Nephron (organoid): Measurements from ENCODE around the gene SPATS1.

Source experiments
- H3K27ac Mint-ChIP-seq, 3 experiments: 2 replicates each; pipeline ENCODE4 v1.8.0; 2020; ENCODE audit warnings: mixed read lengths in 3 of 3, mild to moderate bottlenecking in 2 of 3, moderate library complexity in 1 of 3
- H3K27me3 Mint-ChIP-seq: 2 replicates; pipeline ENCODE4 v1.8.0; 2021; ENCODE audit warnings: low read depth, mild to moderate bottlenecking, moderate library complexity, mixed read lengths
- H3K36me3 Mint-ChIP-seq: 2 replicates; pipeline ENCODE4 v1.8.0; 2020; ENCODE audit warnings: low read depth, mixed read lengths
- H3K4me1 Mint-ChIP-seq: 2 replicates; pipeline ENCODE4 v1.8.0; 2020; ENCODE audit warnings: mixed read lengths
- H3K4me3 Mint-ChIP-seq, 3 experiments: 2 replicates each; pipeline ENCODE4 v1.8.0; 2020; ENCODE audit warnings: mild to moderate bottlenecking in 3 of 3, mixed read lengths in 3 of 3, moderate library complexity in 2 of 3
- H3K9me3 Mint-ChIP-seq: 2 replicates; pipeline ENCODE4 v1.8.0; 2020; ENCODE audit warnings: mixed read lengths
- TF ChIP-seq, protein P1 (sequence below), 3 experiments: fragments of 200-600 bp; sonication (generic); IDR thresholded peaks; one replicate each; pipeline ENCODE4 v1.5.0; 2021; ENCODE audit warnings: antibody characterized with exemption in 3 of 3; ENCODE audit not compliant: unreplicated experiment in 3 of 3

The SPATS1 gene

DNA sequence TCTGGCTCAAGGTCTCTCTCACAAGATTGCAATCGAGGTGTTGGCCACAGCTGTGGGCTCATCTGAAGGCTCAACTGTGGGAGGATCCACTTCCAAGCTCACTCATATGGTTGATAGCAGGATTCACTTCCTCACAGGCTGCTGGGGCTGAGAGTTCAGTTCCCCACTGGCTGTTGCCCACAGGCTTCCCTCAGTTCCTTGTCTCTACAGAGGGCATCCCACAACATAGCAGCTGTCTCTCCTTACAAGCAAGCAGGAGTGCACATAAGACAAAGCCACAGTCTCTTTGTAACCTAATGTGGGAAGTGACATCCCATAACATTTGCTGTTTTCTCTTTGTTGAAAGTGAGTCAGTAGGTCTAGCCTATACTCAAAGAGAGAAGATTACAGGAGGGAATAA is 14.0 kb downstream of the SPATS1 start:
- Mint-ChIP-seq H3K36me3 (no peaks in the 10 kb centered on the region), H3K27me3 (peaks cover 7% of the 10 kb centered on the region), H3K4me3 (no peak overlapping the region), H3K27ac (no peak overlapping the region), H3K9me3 (peaks cover 3% of the 10 kb centered on the region), H3K4me1 (no peaks in the 10 kb centered on the region)
- TF ChIP-seq, protein P1, sequence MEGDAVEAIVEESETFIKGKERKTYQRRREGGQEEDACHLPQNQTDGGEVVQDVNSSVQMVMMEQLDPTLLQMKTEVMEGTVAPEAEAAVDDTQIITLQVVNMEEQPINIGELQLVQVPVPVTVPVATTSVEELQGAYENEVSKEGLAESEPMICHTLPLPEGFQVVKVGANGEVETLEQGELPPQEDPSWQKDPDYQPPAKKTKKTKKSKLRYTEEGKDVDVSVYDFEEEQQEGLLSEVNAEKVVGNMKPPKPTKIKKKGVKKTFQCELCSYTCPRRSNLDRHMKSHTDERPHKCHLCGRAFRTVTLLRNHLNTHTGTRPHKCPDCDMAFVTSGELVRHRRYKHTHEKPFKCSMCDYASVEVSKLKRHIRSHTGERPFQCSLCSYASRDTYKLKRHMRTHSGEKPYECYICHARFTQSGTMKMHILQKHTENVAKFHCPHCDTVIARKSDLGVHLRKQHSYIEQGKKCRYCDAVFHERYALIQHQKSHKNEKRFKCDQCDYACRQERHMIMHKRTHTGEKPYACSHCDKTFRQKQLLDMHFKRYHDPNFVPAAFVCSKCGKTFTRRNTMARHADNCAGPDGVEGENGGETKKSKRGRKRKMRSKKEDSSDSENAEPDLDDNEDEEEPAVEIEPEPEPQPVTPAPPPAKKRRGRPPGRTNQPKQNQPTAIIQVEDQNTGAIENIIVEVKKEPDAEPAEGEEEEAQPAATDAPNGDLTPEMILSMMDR (IDR thresholded peaks at IDR 0.05; ENCODE audit: unreplicated experiment in 3 of 3): no peak

DNA sequence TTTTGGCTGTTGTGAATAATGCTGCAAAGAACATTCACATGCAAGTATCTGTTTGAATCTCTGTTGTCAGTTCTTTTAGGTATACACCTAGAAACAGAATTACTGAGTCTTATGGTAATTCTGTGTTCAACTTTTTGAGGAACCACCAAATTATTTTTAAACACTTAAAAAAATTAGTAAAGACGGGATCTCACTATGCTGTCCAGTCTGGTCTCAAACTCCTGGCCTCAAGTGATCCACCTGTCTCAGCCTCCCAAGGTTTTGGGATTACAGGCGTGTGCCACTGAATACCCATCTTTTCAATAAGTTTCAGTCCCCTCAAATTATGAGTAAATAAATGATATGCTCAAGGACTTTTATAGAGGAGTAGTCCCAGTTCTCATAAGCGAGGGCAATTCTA is 17.5 kb downstream of the SPATS1 start:
- Mint-ChIP-seq H3K4me3 (no peak overlapping the region), H3K36me3 (no peaks in the 10 kb centered on the region), H3K4me1 (no peaks in the 10 kb centered on the region), H3K27ac (no peak overlapping the region), H3K9me3 (peaks cover 3% of the 10 kb centered on the region), H3K27me3 (peaks cover 17% of the 10 kb centered on the region)
- TF ChIP-seq, protein P1 (IDR thresholded peaks at IDR 0.05; ENCODE audit: unreplicated experiment in 3 of 3): no peak

DNA sequence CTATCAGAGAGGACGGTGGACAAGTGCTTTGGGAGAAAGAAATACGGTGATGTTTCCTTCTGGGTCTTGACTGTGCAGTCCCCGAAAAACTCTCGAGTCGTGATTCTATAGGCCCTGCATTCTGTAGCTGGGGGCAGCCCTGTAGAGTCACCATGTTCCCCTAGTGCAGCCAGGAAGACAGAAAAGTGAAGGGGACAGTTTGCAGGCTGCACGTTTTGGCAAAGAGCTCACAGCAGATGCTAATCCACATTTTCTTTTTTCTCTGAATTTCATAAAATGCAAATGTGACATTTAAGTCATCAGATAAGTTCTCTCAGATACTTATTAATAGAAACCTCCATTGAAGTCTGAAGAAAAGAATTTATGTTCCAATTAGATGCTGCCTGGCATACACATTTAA is 19.5 kb downstream of the SPATS1 start:
- Mint-ChIP-seq H3K36me3 (no peaks in the 10 kb centered on the region), H3K4me3 (no peak overlapping the region), H3K27me3 (peaks cover 16% of the 10 kb centered on the region), H3K27ac (no peak overlapping the region), H3K9me3 (no peaks in the 10 kb centered on the region), H3K4me1 (no peaks in the 10 kb centered on the region)
- TF ChIP-seq, protein P1 (IDR thresholded peaks at IDR 0.05; ENCODE audit: unreplicated experiment in 3 of 3): no peak

DNA sequence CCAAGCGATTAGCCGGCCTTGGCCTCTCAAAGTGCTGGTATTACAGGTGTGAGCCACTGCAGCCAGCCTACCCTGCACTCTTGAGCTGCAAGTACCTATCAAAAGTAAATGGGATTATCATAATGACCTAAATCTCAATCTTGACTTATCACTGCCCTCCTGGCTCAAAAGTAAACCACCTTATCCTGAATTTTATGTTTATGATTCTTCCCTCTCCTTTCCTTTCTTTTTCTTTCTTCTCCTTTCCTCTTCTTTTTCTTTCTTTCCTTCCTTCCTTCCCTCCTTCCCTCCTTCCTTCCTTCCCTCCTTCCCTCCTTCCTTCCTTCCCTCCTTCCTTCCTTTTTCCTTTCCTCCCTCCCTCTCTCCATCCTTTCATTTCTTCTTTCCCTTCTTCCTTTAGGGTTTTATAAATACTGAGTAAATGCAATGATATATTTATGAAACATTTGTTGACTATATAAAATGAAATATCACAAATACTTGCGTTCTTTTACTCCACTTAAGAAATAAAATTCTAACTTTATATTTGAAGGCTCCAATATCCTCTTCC is 21.0 kb downstream of the SPATS1 start:
- TF ChIP-seq, protein P1 (IDR thresholded peaks at IDR 0.05; ENCODE audit: unreplicated experiment in 3 of 3): no peak
- Mint-ChIP-seq H3K4me3 (no peak overlapping the region), H3K4me1 (no peaks in the 10 kb centered on the region), H3K9me3 (no peaks in the 10 kb centered on the region), H3K27me3 (peaks cover 16% of the 10 kb centered on the region), H3K36me3 (no peaks in the 10 kb centered on the region), H3K27ac (no peak overlapping the region)

DNA sequence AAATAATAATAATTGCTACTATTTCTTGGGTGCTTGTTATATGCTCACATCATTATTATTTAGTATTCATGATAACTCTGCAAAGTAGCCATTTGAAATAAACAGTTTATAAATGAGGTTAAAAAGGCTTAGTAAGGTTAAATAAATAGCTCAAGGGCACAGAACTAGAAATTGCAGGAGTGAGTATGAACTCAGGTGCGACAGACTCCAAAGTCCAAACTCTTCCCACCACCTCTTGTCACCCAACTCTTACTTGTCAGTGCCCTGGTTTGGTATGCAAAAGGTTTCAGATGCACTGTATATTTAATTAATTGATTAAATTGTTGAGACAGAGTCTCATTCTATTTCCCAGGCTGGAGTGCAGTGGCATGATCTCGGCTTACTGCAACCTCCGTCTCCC is 24.3 kb downstream of the SPATS1 start:
- no peaks in the 10 kb centered on the region for H3K4me1 Mint-ChIP-seq
- TF ChIP-seq, protein P1 (IDR thresholded peaks at IDR 0.05; ENCODE audit: unreplicated experiment in 3 of 3): no peak

DNA sequence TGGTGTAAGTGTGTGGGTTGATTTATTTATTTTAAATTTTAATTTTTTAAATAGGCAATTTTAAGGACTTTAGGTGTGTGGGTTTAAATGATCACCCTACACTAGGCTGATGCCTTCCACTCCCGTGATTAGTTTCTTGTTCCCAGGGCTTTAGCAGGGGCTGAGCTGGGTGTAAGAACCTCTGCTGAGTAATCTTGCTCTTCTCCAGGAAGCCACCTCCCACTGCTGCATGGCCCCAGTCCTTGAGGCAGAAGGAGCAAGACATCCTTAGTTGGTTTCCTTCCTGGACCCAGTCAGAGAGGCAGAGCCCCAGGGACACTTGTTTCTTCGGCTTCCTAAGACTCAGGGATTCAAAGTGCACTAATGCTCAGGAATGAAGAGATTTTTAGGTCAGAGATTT is 25.2 kb downstream of the SPATS1 start:
- Mint-ChIP-seq H3K36me3 (no peaks in the 10 kb centered on the region), H3K27ac (no peak overlapping the region), H3K27me3 (peaks cover 8% of the 10 kb centered on the region), H3K4me1 (no peaks in the 10 kb centered on the region), H3K4me3 (no peak overlapping the region), H3K9me3 (no peaks in the 10 kb centered on the region)
- TF ChIP-seq, protein P1 (IDR thresholded peaks at IDR 0.05; ENCODE audit: unreplicated experiment in 3 of 3): no peak

More for the DNA sequence above, 24.3 kb downstream of the SPATS1 start:
- Mint-ChIP-seq H3K27me3 (peaks cover 10% of the 10 kb centered on the region), H3K27ac (no peak overlapping the region), H3K4me3 (no peak overlapping the region), H3K36me3 (no peaks in the 10 kb centered on the region), H3K9me3 (no peaks in the 10 kb centered on the region)
